ENCODE results near the gene CACNA2D3. TPM values are rescaled to one million over a fixed set of nuclear protein-coding genes. Genes with fewer than 3 reads are reported as not detected.

Gene CACNA2D3
- polyA plus RNA-seq, 1 donor from 2014 or later = 26.2 TPM

DNA sequence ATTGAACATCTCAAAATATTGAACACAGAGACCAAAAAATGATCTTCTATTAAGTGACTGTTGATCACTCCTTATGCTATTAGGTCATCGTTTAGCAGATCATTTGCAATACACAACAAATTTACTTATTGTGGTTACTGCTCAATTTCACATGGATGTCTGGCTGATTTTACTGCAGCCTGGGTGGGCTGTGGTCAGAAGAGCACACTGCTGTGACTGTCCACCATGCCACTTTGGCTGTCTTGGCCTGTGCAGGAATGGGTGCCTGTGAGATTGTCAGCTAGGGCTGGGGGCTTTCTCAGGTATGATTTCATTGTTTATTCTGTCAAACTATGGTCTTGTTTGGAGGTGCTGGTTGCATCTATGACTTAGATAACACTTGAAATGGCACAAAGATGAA is 885.6 kb downstream of the CACNA2D3 start:
- Histone ChIP-seq H3K27me3 (ENCODE audit: insufficient read depth, low read depth, low read length) (no peaks in the 10 kb centered on the region), H2AFZ (ENCODE audit: low read depth, low read length) (no peak overlapping the region), H3K9me3 (ENCODE audit: low read length) (no peaks in the 10 kb centered on the region), H3K9ac (ENCODE audit: low read length) (no peak overlapping the region), H3K27ac (ENCODE audit: low read length) (no peak overlapping the region), H3K9me2 (ENCODE audit: insufficient read depth, low read length) (no peaks in the 10 kb centered on the region), H3K36me3 (ENCODE audit: insufficient read depth, low read length) (no peaks in the 10 kb centered on the region), H3K4me2 (ENCODE audit: low read length) (no peak overlapping the region), H3K79me2 (replicated peaks; ENCODE audit: insufficient read depth, low read length) (no peaks in the 10 kb centered on the region), H3F3A (ENCODE audit: insufficient read depth, low read length, poor library complexity, severe bottlenecking) (no peaks in the 10 kb centered on the region), H3K4me3 (ENCODE audit: low read length) (no peak overlapping the region), H4K20me1 (ENCODE audit: insufficient read depth) (no peaks in the 10 kb centered on the region)
- TF ChIP-seq EZH2 (IDR thresholded peaks at IDR 0.05; ENCODE audit: borderline replicate concordance, insufficient read depth, low read length, poor library complexity, severe bottlenecking) (no peak), SMC3 (conservative IDR thresholded peaks at IDR 0.05; ENCODE audit: poor library complexity) (no peak), EP300 (conservative IDR thresholded peaks at IDR 0.05; ENCODE audit: poor library complexity, severe bottlenecking) (no peak), MXI1 (conservative IDR thresholded peaks at IDR 0.05; ENCODE audit: poor library complexity, severe bottlenecking) (no peak), RAD21 (conservative IDR thresholded peaks at IDR 0.05) (no peak), POLR2AphosphoS5 (IDR thresholded peaks at IDR 0.05) (no peak), TAF1 (IDR thresholded peaks at IDR 0.05; ENCODE audit: low read depth) (no peak)
- TF ChIP-seq, protein P1, sequence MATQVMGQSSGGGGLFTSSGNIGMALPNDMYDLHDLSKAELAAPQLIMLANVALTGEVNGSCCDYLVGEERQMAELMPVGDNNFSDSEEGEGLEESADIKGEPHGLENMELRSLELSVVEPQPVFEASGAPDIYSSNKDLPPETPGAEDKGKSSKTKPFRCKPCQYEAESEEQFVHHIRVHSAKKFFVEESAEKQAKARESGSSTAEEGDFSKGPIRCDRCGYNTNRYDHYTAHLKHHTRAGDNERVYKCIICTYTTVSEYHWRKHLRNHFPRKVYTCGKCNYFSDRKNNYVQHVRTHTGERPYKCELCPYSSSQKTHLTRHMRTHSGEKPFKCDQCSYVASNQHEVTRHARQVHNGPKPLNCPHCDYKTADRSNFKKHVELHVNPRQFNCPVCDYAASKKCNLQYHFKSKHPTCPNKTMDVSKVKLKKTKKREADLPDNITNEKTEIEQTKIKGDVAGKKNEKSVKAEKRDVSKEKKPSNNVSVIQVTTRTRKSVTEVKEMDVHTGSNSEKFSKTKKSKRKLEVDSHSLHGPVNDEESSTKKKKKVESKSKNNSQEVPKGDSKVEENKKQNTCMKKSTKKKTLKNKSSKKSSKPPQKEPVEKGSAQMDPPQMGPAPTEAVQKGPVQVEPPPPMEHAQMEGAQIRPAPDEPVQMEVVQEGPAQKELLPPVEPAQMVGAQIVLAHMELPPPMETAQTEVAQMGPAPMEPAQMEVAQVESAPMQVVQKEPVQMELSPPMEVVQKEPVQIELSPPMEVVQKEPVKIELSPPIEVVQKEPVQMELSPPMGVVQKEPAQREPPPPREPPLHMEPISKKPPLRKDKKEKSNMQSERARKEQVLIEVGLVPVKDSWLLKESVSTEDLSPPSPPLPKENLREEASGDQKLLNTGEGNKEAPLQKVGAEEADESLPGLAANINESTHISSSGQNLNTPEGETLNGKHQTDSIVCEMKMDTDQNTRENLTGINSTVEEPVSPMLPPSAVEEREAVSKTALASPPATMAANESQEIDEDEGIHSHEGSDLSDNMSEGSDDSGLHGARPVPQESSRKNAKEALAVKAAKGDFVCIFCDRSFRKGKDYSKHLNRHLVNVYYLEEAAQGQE (IDR thresholded peaks at IDR 0.05; ENCODE audit: borderline replicate concordance) = no peak
- TF ChIP-seq, protein P2, sequence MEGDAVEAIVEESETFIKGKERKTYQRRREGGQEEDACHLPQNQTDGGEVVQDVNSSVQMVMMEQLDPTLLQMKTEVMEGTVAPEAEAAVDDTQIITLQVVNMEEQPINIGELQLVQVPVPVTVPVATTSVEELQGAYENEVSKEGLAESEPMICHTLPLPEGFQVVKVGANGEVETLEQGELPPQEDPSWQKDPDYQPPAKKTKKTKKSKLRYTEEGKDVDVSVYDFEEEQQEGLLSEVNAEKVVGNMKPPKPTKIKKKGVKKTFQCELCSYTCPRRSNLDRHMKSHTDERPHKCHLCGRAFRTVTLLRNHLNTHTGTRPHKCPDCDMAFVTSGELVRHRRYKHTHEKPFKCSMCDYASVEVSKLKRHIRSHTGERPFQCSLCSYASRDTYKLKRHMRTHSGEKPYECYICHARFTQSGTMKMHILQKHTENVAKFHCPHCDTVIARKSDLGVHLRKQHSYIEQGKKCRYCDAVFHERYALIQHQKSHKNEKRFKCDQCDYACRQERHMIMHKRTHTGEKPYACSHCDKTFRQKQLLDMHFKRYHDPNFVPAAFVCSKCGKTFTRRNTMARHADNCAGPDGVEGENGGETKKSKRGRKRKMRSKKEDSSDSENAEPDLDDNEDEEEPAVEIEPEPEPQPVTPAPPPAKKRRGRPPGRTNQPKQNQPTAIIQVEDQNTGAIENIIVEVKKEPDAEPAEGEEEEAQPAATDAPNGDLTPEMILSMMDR (IDR thresholded peaks at IDR 0.05; ENCODE audit: poor library complexity, severe bottlenecking) = no peak

DNA sequence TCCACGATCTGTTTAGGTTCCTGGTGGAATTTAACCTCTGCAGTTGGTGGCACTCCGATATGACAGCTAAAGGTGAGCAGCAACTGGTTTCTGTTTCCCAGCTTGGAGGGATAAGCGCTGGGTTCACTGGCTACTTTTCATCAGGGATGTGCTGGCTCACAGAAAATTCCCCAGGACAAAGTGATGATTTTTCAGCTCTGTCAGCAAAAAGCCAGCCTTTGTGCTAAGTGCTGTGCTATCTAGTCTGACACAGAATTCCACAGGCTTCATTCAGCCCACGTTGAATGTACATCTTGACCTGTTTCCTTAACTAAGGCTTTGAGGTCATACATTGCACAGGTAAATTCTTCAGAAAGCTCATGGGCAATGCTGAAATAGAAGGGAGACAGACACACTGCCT is 887.0 kb downstream of the CACNA2D3 start:
- no peaks in the 10 kb centered on the region for H4K20me1 ChIP-seq (ENCODE audit: insufficient read depth)
- H3K79me2 ChIP-seq (replicated peaks; ENCODE audit: insufficient read depth, low read length) = no peaks in the 10 kb centered on the region
- H3K36me3 ChIP-seq (ENCODE audit: insufficient read depth, low read length) = no peaks in the 10 kb centered on the region
- no peak overlapping the region for H3K9ac ChIP-seq (ENCODE audit: low read length)
- no peaks in the 10 kb centered on the region for H3K9me3 ChIP-seq (ENCODE audit: low read length)
- no peaks in the 10 kb centered on the region for H3F3A ChIP-seq (ENCODE audit: insufficient read depth, low read length, poor library complexity, severe bottlenecking)
- no peak overlapping the region for H2AFZ ChIP-seq (ENCODE audit: low read depth, low read length)
- no peaks in the 10 kb centered on the region for H3K9me2 ChIP-seq (ENCODE audit: insufficient read depth, low read length)
- TF ChIP-seq TAF1 (IDR thresholded peaks at IDR 0.05; ENCODE audit: low read depth) (no peak), EZH2 (IDR thresholded peaks at IDR 0.05; ENCODE audit: borderline replicate concordance, insufficient read depth, low read length, poor library complexity, severe bottlenecking) (no peak), EP300 (conservative IDR thresholded peaks at IDR 0.05; ENCODE audit: poor library complexity, severe bottlenecking) (no peak), RAD21 (conservative IDR thresholded peaks at IDR 0.05) (no peak), SMC3 (conservative IDR thresholded peaks at IDR 0.05; ENCODE audit: poor library complexity) (no peak), POLR2AphosphoS5 (IDR thresholded peaks at IDR 0.05) (no peak)
- TF ChIP-seq, protein P2 (IDR thresholded peaks at IDR 0.05; ENCODE audit: poor library complexity, severe bottlenecking) = no peak
- TF ChIP-seq, protein P1 (IDR thresholded peaks at IDR 0.05; ENCODE audit: borderline replicate concordance) = no peak
- H3K4me3 ChIP-seq (ENCODE audit: low read length) = no peak overlapping the region
- H3K27ac ChIP-seq (ENCODE audit: low read length) = no peak overlapping the region
- no peak overlapping the region for H3K4me2 ChIP-seq (ENCODE audit: low read length)
- H3K27me3 ChIP-seq (ENCODE audit: insufficient read depth, low read depth, low read length) = no peaks in the 10 kb centered on the region

All from neural cell (in vitro differentiated cells).